ENCODE measurements around the gene SETBP1. TPM values are rescaled to one million over a fixed set of nuclear protein-coding genes. Genes with fewer than 3 reads are reported as not detected.

Gene SETBP1
- total and polyA plus RNA-seq, 2 of the 8 experiments (the other 6 are each of a cell fraction or from before 2014, with no cell fraction given), result 2.0 to 6.5 TPM

DNA sequence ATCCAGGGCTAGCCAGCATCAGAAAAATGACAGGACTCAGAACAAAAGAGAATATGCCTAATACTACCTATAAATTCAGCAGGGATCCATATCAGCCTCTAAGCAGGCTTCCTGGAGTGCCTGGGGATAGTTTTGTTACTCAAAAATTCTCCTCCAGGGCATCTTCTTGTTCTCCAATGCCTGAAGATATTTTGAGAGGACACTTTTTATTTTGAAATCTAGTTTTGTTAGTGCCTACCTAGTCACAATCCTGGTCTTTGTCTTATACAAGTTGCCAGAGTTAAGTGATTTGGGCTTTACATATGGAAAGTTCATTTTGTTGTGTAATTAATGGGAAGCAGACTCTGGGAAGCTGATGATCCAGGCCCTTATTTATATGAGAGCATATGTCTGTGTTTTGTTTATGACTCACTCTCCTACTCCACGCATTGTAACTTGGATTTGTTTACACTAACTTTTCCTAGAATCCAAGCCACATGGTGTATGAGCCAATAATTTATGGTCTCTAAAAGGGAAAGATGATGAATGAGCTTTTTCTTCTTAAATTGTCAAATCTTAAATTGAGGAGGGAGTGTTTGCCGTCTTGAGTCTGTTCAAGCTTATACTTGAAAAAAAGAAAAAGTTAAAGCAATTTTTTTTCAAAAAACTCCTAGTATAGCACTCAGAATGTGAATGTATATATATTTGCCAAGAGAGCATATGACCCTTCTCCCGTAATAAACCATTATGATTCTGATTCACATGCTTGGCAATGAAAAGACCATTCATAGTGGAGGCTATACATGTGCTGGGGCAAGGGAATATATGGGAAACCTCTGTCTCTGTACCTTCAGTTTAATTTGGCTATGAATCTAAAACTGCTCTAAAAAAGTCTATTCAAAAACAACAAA lies 370.3 kb downstream of the SETBP1 start (continued):
- no peak for TF ChIP-seq KDM4A (IDR thresholded peaks at IDR 0.05; ENCODE audit: low read depth, low read length, severe bottlenecking)

Data from H1 (cell line).